Parathyroid adenoma (tissue), 2 donors: Measurements from ENCODE around the gene TMTC2.
"Not testable (repeated sequence)": the region's sequence is repeated elsewhere in the genome, so short reads cannot be mapped to it uniquely, and the experiment has no call there.

Experiments used
- H2AFZ ChIP-seq: fragments of 300-600 bp; sonication (generic); one replicate; pipeline ENCODE4 v1.7.0; 2017; ENCODE audit warnings: antibody characterized with exemption, mild to moderate bottlenecking
- H3K27ac ChIP-seq: fragments of 300-600 bp; sonication (generic); one replicate; pipeline ENCODE4 v1.7.0; 2017
- H3K27me3 ChIP-seq: fragments of 300-600 bp; sonication (generic); one replicate; pipeline ENCODE4 v1.7.0; 2017; ENCODE audit warnings: low read length; ENCODE audit not compliant: control insufficient read depth, insufficient read depth
- H3K36me3 ChIP-seq: fragments of 300-600 bp; sonication (generic); one replicate; pipeline ENCODE4 v1.7.0; 2017; ENCODE audit warnings: low read length; ENCODE audit not compliant: control insufficient read depth, insufficient read depth
- H3K4me1 ChIP-seq: fragments of 300-600 bp; sonication (generic); one replicate; pipeline ENCODE4 v1.7.0; 2017; ENCODE audit warnings: control low read depth
- H3K4me2 ChIP-seq: fragments of 300-600 bp; sonication (generic); one replicate; pipeline ENCODE4 v1.7.0; 2017; ENCODE audit warnings: low read length
- H3K4me3 ChIP-seq: fragments of 300-600 bp; sonication (generic); one replicate; pipeline ENCODE4 v1.7.0; 2017; ENCODE audit warnings: low read depth, low read length
- H3K79me2 ChIP-seq: fragments of 300-600 bp; sonication (generic); one replicate; pipeline ENCODE4 v1.7.0; 2017; ENCODE audit warnings: control low read depth
- H3K9ac ChIP-seq: fragments of 300-600 bp; sonication (generic); one replicate; pipeline ENCODE4 v1.7.0; 2017; ENCODE audit warnings: mild to moderate bottlenecking
- H3K9me3 ChIP-seq: fragments of 300-600 bp; sonication (generic); one replicate; pipeline ENCODE4 v1.7.0; 2017; ENCODE audit warnings: low read length; ENCODE audit not compliant: control insufficient read depth
- TF ChIP-seq, protein P1 (sequence below): fragments of 300-600 bp; sonication (generic); IDR thresholded peaks from one replicate; pipeline ENCODE4 v1.7.0; 2017; ENCODE audit warnings: antibody characterized with exemption, mild to moderate bottlenecking
- donor health status: primary hyperparathyroidism.

The TMTC2 gene

DNA sequence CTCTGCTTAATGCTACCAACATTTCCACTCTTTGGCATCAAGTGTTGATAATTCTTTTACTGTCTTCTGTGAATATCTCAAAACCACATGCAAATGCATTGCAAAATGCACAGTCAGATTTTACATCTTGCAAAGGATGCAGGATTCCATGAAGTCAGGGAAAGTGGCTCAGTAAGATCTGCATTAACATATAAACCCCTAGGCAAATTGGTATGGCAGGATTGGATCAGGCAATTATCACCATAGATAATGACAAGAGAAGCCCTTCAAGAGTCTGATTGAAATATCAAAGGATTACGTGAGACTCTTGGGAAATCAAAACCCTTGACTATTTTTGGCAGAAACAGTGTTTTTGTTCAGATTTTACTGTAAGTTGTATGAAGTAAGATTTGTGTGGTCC is 71.0 kb downstream of the TMTC2 start:
- H3K9ac ChIP-seq: no peak overlapping the region
- TF ChIP-seq, protein P1, sequence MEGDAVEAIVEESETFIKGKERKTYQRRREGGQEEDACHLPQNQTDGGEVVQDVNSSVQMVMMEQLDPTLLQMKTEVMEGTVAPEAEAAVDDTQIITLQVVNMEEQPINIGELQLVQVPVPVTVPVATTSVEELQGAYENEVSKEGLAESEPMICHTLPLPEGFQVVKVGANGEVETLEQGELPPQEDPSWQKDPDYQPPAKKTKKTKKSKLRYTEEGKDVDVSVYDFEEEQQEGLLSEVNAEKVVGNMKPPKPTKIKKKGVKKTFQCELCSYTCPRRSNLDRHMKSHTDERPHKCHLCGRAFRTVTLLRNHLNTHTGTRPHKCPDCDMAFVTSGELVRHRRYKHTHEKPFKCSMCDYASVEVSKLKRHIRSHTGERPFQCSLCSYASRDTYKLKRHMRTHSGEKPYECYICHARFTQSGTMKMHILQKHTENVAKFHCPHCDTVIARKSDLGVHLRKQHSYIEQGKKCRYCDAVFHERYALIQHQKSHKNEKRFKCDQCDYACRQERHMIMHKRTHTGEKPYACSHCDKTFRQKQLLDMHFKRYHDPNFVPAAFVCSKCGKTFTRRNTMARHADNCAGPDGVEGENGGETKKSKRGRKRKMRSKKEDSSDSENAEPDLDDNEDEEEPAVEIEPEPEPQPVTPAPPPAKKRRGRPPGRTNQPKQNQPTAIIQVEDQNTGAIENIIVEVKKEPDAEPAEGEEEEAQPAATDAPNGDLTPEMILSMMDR: no peak
- no peaks in the 10 kb centered on the region for H3K27me3 ChIP-seq
- H3K9me3 ChIP-seq: no peaks in the 10 kb centered on the region
- no peak overlapping the region for H3K4me2 ChIP-seq
- H3K4me3 ChIP-seq: no peak overlapping the region
- H2AFZ ChIP-seq: no peak overlapping the region
- H3K4me1 ChIP-seq: no peaks in the 10 kb centered on the region
- H3K36me3 ChIP-seq: no peaks in the 10 kb centered on the region
- H3K79me2 ChIP-seq: no peaks in the 10 kb centered on the region
- no peak overlapping the region for H3K27ac ChIP-seq

DNA sequence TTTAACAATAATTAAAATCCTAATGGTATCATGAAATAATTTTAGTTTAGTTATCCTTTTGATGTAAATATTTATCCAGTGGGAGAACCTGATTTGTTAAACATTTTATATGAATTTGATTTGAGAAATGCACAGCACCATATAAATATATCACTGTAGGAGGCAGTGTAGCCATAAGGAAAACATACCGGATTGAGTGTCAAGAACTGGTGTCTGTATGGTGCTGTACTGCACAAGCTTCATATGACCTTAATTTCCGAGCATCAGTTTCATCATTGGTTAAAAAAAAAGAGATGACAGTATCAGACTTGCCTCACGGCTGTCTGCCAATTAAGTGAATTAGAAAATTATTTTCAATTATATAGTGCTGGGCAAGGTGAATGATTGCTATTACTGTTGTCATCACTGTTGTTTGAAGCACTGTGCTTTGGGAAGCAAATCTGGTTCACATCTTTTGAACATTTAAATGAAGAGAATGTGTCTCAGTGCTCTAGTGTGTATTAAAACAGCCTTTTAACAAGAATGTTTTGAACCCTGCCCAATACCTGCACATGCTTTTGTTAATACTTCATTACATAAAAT is 72.1 kb downstream of the TMTC2 start:
- Histone ChIP-seq H2AFZ (no peak overlapping the region), H3K79me2 (no peaks in the 10 kb centered on the region), H3K9me3 (no peaks in the 10 kb centered on the region), H3K4me3 (no peak overlapping the region), H3K4me2 (no peak overlapping the region), H3K4me1 (no peaks in the 10 kb centered on the region), H3K9ac (no peak overlapping the region), H3K27ac (no peak overlapping the region), H3K36me3 (no peaks in the 10 kb centered on the region), H3K27me3 (no peaks in the 10 kb centered on the region)
- TF ChIP-seq, protein P1: no peak

DNA sequence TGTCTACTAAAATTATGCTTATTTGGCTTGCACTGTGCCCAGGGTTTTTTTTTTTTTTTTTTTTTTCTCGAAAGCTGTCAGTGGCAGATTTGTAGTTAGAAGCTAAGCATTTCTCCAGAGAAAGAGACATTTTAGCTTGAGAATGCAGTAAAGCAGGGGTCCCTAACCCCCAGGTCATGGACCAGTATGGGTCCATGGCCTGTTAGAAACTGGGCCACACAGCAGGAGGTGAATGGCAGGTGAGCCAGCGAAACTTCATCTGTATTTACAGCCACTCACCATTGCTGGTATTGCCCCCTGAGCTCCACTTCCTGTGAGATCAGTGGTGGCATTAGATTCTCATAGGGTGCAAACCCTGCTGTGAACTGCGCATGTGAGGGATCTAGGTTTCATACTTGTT is 73.7 kb downstream of the TMTC2 start:
- H3K36me3 ChIP-seq: no peaks in the 10 kb centered on the region
- H3K9me3 ChIP-seq: no peaks in the 10 kb centered on the region
- H3K79me2 ChIP-seq: no peaks in the 10 kb centered on the region
- H3K27ac ChIP-seq: no peak overlapping the region
- H3K4me1 ChIP-seq: no peaks in the 10 kb centered on the region
- TF ChIP-seq, protein P1: no peak
- H3K4me2 ChIP-seq: no peak overlapping the region
- no peak overlapping the region for H3K9ac ChIP-seq
- H2AFZ ChIP-seq: no peak overlapping the region
- H3K27me3 ChIP-seq: no peaks in the 10 kb centered on the region
- no peak overlapping the region for H3K4me3 ChIP-seq

DNA sequence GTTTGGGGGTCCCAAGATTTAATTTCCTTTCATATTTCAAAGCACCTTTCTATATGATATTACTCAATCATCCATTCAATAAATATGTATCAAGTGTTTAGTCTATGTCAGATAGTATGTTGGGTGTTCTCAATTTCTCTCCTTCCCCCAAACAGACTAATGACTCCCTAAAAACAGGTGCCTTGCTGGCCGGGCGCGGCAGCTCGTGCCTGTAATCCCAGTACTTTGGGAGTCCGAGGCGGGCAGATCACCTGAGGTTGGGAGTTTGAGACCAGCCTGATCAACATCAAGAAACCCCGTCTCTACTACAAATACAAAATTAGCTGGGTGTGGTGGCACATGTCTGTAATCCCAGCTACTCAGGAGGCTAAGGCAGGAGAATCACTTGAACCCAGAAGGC is 78.5 kb downstream of the TMTC2 start:
- not testable (repeated sequence) for H3K4me3 ChIP-seq, H3K79me2 ChIP-seq, H2AFZ ChIP-seq, H3K4me1 ChIP-seq, H3K9me3 ChIP-seq, H3K27me3 ChIP-seq, H3K9ac ChIP-seq, H3K36me3 ChIP-seq, H3K4me2 ChIP-seq, H3K27ac ChIP-seq

DNA sequence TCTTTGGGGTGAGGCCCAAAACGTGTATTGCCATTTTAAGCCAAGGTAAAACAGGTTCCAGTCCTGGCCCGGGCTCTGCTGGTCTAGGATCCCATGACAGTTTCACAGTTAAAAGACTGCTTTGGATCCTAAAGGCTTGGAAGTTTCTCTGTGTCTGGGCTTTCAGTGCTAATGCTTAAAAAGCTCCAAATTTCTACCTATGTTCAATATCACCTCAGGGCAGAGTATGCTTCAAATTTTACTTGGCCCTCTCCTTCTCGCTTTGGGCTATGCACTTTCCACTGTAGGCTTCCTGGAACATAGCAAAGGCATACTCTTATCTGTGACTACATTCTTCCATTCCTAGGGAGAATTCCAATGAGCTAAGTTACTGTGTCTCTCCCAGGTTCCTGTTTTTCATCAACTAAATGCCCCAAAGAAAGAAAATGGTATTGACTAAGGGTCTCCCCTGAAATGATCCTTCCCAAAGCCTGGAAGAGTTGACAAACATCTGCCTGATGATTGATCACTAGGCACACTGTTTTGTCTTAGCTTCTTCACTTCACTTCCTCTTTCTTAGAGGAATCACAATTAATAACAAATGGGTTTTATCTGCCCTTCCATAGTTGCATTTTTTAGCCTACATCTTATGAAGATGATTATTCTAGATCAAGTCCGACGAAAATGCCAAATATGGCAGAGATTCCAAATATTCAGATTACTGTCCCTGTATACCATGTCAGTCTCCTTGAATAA is 79.4 kb downstream of the TMTC2 start:
- no peak overlapping the region for H3K9ac ChIP-seq
- TF ChIP-seq, protein P1: no peak
- H3K4me2 ChIP-seq: no peak overlapping the region
- H3K27me3 ChIP-seq: no peaks in the 10 kb centered on the region
- H3K4me3 ChIP-seq: no peak overlapping the region
- H3K27ac ChIP-seq: no peak overlapping the region
- no peaks in the 10 kb centered on the region for H3K9me3 ChIP-seq
- no peaks in the 10 kb centered on the region for H3K4me1 ChIP-seq
- no peak overlapping the region for H2AFZ ChIP-seq
- H3K79me2 ChIP-seq: no peaks in the 10 kb centered on the region
- no peaks in the 10 kb centered on the region for H3K36me3 ChIP-seq
